Measurements from ENCODE around the gene PAPSS1. TPM values are rescaled to one million over a fixed set of nuclear protein-coding genes. Genes with fewer than 3 reads are reported as not detected.

The PAPSS1 gene
- total RNA-seq, 3 donors from 2014 or later: 19.8 to 23.3 (median 21.6) TPM

GRCh38 chr4:107643021-107643420 is 77.0 kb downstream of the PAPSS1 start:
- Mint-ChIP-seq H3K27me3 (ENCODE audit: low read depth) (no peaks in the 10 kb centered on the region), H3K4me3 (no peak overlapping the region), H3K9me3 (no peaks in the 10 kb centered on the region), H3K4me1 (ENCODE audit: low read depth) (no peaks in the 10 kb centered on the region), H3K36me3 (ENCODE audit: insufficient read depth) (peaks cover 24% of the 10 kb centered on the region)
- no peak for ATAC-seq
- DNase-seq: no peak

DNA sequence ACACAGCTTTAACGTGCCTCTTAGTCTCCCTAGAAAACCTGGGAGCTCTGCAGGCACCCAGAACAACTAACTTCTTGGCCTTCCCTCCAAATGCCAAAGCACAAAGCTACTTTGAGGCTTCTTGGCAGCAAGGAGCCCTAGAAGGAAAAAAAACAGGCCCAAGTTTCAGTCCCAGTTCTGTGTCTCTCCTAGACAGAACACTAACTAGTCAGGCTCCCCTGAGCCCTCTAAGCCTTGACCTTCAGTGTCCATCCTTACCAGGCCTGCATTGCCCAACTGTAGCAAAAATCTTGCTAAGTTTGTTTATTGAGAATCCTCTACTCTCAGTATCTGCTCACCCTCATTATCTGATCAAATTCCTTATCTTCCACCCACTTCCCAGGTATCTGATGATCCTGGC is 79.2 kb downstream of the PAPSS1 start:
- Mint-ChIP-seq H3K4me1 (ENCODE audit: low read depth) (no peaks in the 10 kb centered on the region), H3K36me3 (ENCODE audit: insufficient read depth) (peaks cover 18% of the 10 kb centered on the region), H3K4me3 (no peak overlapping the region), H3K27me3 (ENCODE audit: low read depth) (no peaks in the 10 kb centered on the region), H3K9me3 (no peaks in the 10 kb centered on the region)
- DNase-seq: no peak
- no peak for ATAC-seq

GRCh38 chr4:107640197-107640596 is 79.8 kb downstream of the PAPSS1 start:
- ATAC-seq: no peak
- H3K4me1 Mint-ChIP-seq (ENCODE audit: low read depth): no peaks in the 10 kb centered on the region
- DNase-seq: no peak
- H3K9me3 Mint-ChIP-seq: no peaks in the 10 kb centered on the region
- no peak overlapping the region for H3K4me3 Mint-ChIP-seq
- H3K27me3 Mint-ChIP-seq (ENCODE audit: low read depth): no peaks in the 10 kb centered on the region
- peaks cover 18% of the 10 kb centered on the region for H3K36me3 Mint-ChIP-seq (ENCODE audit: insufficient read depth)

DNA sequence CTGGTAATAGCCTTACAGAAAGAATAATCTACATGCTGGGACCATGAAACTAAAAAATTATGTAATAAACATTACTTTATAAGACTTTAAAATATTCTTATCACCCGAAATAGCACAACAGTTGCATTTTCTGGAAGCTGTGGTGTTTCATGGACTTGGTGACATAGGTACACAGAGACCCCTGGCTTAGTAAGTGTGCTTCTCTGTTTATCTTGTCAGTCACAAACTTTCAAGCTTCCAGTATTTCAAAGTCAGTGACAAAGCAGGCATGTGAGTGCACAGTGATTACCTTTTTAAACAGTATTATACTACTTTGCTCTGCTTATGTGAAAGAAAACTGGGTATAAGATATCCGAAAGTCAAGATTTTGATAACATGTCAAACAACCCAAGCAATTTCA is 84.3 kb downstream of the PAPSS1 start:
- peaks cover 10% of the 10 kb centered on the region for H3K36me3 Mint-ChIP-seq (ENCODE audit: insufficient read depth)
- DNase-seq (no peak), ATAC-seq (no peak)
- no peaks in the 10 kb centered on the region for H3K9me3 Mint-ChIP-seq
- H3K4me1 Mint-ChIP-seq (ENCODE audit: low read depth): no peaks in the 10 kb centered on the region
- no peak overlapping the region for H3K4me3 Mint-ChIP-seq
- H3K27me3 Mint-ChIP-seq (ENCODE audit: low read depth): no peaks in the 10 kb centered on the region

- Mint-ChIP-seq H3K27me3 (ENCODE audit: low read depth) (no peaks in the 10 kb centered on the region), H3K4me3 (no peak overlapping the region), H3K36me3 (ENCODE audit: insufficient read depth) (peaks cover 27% of the 10 kb centered on the region), H3K9me3 (no peaks in the 10 kb centered on the region), H3K4me1 (ENCODE audit: low read depth) (no peaks in the 10 kb centered on the region)
- ATAC-seq (no peak), DNase-seq (no peak)
These were observed 88.5 kb downstream of the PAPSS1 start for GRCh38 chr4:107631560-107631959.

DNA sequence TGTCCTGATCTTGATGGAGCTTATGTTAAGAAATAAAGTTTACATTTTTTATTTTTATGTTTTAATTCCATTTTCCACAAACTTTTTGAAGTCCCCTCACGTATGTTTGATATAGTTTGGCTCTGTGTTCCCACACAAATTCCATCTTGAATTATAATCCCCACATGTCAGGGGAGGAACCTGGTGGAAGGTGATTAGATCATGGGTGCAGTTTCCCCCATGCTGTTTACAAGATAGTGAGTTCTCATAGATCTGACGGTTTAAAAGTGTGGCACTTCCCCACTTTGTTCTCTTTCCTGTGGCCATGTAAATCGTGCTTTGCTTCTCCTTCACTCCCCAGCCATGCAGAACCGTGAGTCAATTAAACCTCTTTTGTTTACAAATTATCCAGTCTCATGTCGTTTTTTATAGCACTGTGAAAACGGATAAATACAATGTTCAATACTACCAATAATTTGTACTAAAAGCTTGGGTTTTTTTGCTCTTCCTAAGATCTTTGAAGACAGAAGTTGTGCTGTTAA is 89.8 kb downstream of the PAPSS1 start:
- Mint-ChIP-seq H3K4me3 (no peak overlapping the region), H3K36me3 (ENCODE audit: insufficient read depth) (peaks cover 25% of the 10 kb centered on the region), H3K9me3 (no peaks in the 10 kb centered on the region), H3K4me1 (ENCODE audit: low read depth) (no peaks in the 10 kb centered on the region), H3K27me3 (ENCODE audit: low read depth) (no peaks in the 10 kb centered on the region)
- DNase-seq: no peak
- ATAC-seq: no peak

DNA sequence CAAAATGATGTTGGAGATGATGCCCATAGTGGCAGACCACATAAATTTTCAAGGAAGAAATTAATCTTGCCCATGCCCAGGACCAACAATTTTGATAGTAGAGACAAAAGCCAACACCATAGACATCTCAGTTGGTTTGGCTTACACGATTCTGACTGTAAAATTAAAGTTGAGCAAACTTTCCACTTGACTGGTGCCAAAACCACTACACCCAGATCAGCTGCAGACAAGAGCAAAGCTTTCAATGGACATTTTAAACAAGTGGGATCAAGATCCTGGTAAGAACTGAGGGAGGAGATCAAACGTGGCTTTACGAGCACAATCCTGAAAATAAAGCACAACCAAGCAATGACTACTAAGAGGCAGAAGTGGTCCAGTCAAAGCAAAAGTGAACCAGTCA is 90.7 kb downstream of the PAPSS1 start:
- Mint-ChIP-seq H3K4me3 (no peak overlapping the region), H3K4me1 (ENCODE audit: low read depth) (no peaks in the 10 kb centered on the region), H3K36me3 (ENCODE audit: insufficient read depth) (peaks cover 32% of the 10 kb centered on the region), H3K9me3 (peaks cover 5% of the 10 kb centered on the region), H3K27me3 (ENCODE audit: low read depth) (no peaks in the 10 kb centered on the region)
- no peak for DNase-seq
- ATAC-seq: no peak

DNA sequence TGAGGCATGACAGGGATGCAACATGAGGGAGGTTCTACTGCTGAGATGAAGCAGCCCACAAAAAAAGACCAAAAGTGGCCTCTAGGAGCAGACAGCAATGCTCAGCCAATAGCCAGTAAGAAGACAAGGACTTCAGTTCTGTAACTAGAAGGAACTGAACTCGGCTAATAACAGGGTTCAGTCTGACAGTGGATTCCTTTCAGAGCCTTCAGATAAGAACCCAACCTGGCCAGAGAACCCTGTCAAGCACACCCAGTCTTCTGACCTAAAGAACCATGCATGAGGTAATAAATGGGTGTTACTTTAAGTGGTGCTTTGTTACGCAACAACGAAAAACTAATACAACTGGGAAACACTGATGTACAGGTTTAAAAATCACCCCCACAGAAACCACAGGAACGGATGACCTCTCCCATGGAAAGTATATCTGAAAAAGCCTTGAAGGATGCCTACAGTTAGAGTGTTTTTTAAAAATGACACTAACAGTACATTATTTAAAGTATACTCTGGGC is 94.6 kb downstream of the PAPSS1 start:
- Mint-ChIP-seq H3K36me3 (ENCODE audit: insufficient read depth) (peaks cover 41% of the 10 kb centered on the region), H3K4me1 (ENCODE audit: low read depth) (no peaks in the 10 kb centered on the region), H3K27me3 (ENCODE audit: low read depth) (no peaks in the 10 kb centered on the region), H3K9me3 (peaks cover 11% of the 10 kb centered on the region), H3K4me3 (no peak overlapping the region)
- ATAC-seq (no peak), DNase-seq (no peak)

- H3K4me3 Mint-ChIP-seq: no peak overlapping the region
- ATAC-seq: no peak
- H3K4me1 Mint-ChIP-seq (ENCODE audit: low read depth): no peaks in the 10 kb centered on the region
- H3K27me3 Mint-ChIP-seq (ENCODE audit: low read depth): no peaks in the 10 kb centered on the region
- H3K36me3 Mint-ChIP-seq (ENCODE audit: insufficient read depth): peaks cover 31% of the 10 kb centered on the region
- peaks cover 11% of the 10 kb centered on the region for H3K9me3 Mint-ChIP-seq
- no peak for DNase-seq
These were observed 96.0 kb downstream of the PAPSS1 start for GRCh38 chr4:107624024-107624423.

DNA sequence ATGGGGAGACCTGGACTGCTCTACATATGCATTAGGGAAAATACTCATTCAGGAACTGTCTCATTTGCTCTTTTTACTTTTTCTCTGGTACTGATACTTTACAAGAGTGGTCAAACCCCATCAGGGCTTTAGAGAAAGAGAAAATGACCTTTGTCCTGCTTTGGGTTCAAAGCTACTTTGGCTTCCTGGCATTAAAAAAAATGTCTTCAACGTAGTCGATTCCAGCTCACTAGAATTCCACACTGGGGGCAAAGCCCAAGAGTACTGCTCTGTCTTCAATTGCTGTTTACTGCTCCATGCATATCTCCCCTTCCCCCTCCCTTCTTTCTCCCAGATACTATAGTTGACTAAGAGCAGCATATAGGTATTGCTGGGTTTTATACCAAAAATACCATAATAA is 98.0 kb downstream of the PAPSS1 start:
- Mint-ChIP-seq H3K4me1 (ENCODE audit: low read depth) (no peaks in the 10 kb centered on the region), H3K4me3 (no peak overlapping the region), H3K27me3 (ENCODE audit: low read depth) (no peaks in the 10 kb centered on the region), H3K9me3 (peaks cover 11% of the 10 kb centered on the region), H3K36me3 (ENCODE audit: insufficient read depth) (peaks cover 37% of the 10 kb centered on the region)
- DNase-seq (no peak), ATAC-seq (no peak)

DNA sequence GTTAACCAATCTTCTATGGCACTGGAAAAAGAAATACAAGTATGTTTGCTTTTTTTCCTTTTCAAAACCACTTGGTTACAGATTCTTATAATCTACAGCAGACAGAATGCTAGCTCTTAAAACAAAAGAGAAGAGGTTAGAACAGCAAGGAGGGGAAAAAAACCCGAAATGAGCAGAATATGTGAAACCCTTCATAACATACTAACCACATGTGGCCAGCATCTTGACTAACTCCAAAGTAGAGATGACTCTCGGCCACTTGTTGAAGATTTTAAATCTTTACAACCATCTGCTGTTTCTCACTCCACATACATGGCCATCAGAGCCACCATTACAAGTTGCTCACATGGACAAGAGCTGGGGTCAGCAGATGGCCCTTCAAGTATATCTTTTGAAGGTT is 100.3 kb downstream of the PAPSS1 start:
- ATAC-seq (no peak), DNase-seq (no peak)
- H3K4me1 Mint-ChIP-seq (ENCODE audit: low read depth): no peaks in the 10 kb centered on the region
- peaks cover 11% of the 10 kb centered on the region for H3K9me3 Mint-ChIP-seq
- no peaks in the 10 kb centered on the region for H3K27me3 Mint-ChIP-seq (ENCODE audit: low read depth)
- H3K36me3 Mint-ChIP-seq (ENCODE audit: insufficient read depth): peaks cover 43% of the 10 kb centered on the region
- no peak overlapping the region for H3K4me3 Mint-ChIP-seq

DNA sequence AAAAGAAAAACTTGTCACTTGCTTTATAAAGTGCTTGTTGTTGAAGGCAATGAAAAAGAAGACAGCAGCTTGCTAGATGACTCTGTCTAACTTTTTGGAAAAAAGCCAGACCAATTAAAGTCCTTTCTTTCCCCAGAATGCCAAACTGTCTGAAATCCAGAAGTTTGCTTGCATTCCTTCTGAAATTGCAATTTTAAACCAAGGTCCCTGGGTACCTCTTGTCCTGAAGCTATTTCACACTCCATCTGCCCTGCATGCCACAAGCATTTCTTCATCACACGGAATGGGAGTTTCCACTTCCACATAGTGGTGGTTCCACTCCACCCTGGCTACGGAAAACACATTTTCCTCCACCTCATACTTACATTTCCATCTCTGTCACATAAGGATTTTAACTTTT is 101.0 kb downstream of the PAPSS1 start:
- no peak for DNase-seq
- H3K4me1 Mint-ChIP-seq (ENCODE audit: low read depth): no peaks in the 10 kb centered on the region
- peaks cover 7% of the 10 kb centered on the region for H3K9me3 Mint-ChIP-seq
- no peaks in the 10 kb centered on the region for H3K27me3 Mint-ChIP-seq (ENCODE audit: low read depth)
- peaks cover 40% of the 10 kb centered on the region for H3K36me3 Mint-ChIP-seq (ENCODE audit: insufficient read depth)
- H3K4me3 Mint-ChIP-seq: no peak overlapping the region
- ATAC-seq: no peak

- no peak overlapping the region for H3K4me3 Mint-ChIP-seq
These were observed 101.4 kb downstream of the PAPSS1 start for GRCh38 chr4:107618656-107619055.

GRCh38 chr4:107616838-107617389 is 103.1 kb downstream of the PAPSS1 start:
- peaks cover 2% of the 10 kb centered on the region for H3K9me3 Mint-ChIP-seq
- peaks cover 37% of the 10 kb centered on the region for H3K36me3 Mint-ChIP-seq (ENCODE audit: insufficient read depth)
- H3K27me3 Mint-ChIP-seq (ENCODE audit: low read depth): no peaks in the 10 kb centered on the region

More at GRCh38 chr4:107618656-107619055, 101.4 kb downstream of the PAPSS1 start:
- DNase-seq (no peak), ATAC-seq (no peak)
- no peaks in the 10 kb centered on the region for H3K27me3 Mint-ChIP-seq (ENCODE audit: low read depth)
- peaks cover 3% of the 10 kb centered on the region for H3K9me3 Mint-ChIP-seq
- H3K4me1 Mint-ChIP-seq (ENCODE audit: low read depth): no peaks in the 10 kb centered on the region
- H3K36me3 Mint-ChIP-seq (ENCODE audit: insufficient read depth): peaks cover 36% of the 10 kb centered on the region

GRCh38 chr4:107615809-107616208 is 104.2 kb downstream of the PAPSS1 start:
- no peaks in the 10 kb centered on the region for H3K4me1 Mint-ChIP-seq (ENCODE audit: low read depth)
- peaks cover 2% of the 10 kb centered on the region for H3K9me3 Mint-ChIP-seq
- no peaks in the 10 kb centered on the region for H3K27me3 Mint-ChIP-seq (ENCODE audit: low read depth)
- DNase-seq (no peak), ATAC-seq (no peak)
- H3K36me3 Mint-ChIP-seq (ENCODE audit: insufficient read depth): peaks cover 35% of the 10 kb centered on the region
- H3K4me3 Mint-ChIP-seq: no peak overlapping the region

More at GRCh38 chr4:107616838-107617389, 103.1 kb downstream of the PAPSS1 start:
- H3K4me3 Mint-ChIP-seq: no peak overlapping the region
- ATAC-seq: no peak
- no peak for DNase-seq
- H3K4me1 Mint-ChIP-seq (ENCODE audit: low read depth): no peaks in the 10 kb centered on the region

All from activated T-cell treated with anti-CD3 and anti-CD28 coated beads, Interleukin-2, amount 50 U/mL, for 4 hours (primary cell).